ENCODE results near the gene NAA16.

The NAA16 gene

GRCh38 chr13:41302743-41303142, 8.3 kb upstream of the NAA16 start:
- DNase-seq (ENCODE audit: low spot score), result no peak
- no peak for FAIRE-seq

DNA sequence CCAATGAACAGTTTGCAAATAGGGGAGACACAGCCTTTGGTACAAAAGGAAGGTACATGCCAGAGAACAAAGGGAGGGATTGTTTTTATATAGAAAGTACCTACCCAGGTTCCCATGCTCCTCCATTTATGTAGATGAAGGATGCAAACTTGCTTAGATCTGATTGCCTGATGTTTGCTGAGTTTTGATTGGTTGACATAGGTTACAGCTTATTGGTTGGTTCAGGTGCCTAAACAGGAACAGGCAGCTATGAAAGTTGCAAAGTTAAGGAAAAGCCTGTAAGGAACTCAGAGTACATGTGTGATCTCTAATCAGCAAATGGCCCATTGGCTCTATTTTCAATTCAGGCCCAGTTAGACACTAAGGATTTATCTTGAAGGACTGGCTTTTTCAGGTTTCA, 6.5 kb upstream of the NAA16 start:
- DNase-seq (ENCODE audit: low spot score), result no peak
- no peak for FAIRE-seq

DNA sequence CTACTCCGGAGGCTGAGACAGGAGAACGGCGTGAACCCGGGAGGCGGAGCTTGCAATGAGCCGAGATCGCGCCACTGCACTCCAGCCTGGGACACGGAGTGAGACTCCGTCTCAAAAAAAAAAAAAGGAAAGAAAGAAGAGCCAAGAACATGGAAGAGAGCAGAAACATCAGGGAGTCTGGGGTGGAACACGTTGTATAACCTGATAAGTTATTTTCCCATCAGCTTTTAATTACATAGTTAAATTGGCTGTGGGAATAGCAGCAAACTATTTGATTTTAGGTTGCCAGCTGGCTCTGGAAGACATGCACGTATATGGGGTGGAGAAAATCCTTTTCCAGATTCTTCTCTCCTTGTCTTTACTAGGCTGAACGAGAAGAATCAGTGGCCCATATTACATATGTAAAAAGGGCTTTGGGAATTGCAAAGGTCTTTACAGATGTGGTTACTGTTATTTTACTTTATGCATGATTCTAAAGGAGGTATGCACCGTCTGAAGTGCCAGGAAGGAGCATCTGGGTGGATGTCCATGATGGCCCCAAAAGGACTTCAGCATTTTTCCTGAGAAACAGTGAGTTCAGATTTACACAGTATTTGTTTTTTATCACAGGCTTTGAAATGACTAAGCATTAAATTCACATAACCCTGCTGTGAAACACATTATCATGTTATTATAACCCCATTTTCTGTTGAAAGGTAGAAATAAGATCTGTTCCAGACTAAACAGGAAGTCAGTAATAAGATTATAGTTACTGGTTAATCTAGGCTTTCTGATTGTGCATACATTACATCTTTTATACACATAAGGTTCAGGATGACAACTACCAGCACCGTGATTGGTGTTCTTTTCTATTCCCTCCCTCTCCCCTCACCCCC, 4.6 kb upstream of the NAA16 start:
- no peak for FAIRE-seq
- DNase-seq (ENCODE audit: low spot score), result no peak

DNA sequence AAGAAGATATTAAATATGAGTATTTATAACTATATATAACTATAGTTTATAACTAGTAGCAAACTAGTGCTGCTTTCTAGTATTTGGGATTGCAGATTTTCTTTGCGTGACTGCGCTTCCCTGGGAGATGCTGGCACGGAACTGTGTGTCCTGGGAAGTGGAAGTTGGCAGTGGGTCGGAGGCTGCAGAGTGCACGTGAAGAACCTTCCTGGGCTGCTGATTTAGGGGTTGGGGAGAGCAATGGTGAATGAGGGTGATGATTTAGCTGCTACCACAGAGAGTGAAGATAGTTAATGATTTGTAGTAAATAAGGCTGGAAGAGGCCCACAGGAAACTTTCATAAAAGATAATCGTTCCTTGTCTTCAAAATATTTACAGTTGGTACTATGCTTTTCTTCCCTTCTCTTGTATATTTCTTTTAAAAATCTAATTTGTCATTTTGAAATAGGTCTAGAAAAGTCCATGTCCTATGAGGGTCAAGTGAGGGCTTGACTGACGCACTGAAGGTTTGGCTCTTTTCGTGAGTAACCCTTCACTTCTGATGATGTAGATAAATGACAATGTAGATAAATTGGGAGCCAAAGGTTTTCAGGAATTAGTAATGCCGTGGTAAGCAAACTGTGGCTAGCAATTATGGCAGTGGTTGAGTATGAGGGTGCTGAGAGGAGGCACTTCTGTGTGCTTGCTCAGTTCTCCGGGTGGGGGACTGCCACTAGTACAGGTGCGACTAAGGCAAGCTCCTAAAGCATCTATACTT, 3.0 kb upstream of the NAA16 start:
- DNase-seq (ENCODE audit: low spot score), result no peak
- no peak for FAIRE-seq

GRCh38 chr13:41311406-41312175, 524 bp downstream of the NAA16 start:
- DNase-seq (ENCODE audit: low spot score), result peak; percentile 15
- no peak for FAIRE-seq

DNA sequence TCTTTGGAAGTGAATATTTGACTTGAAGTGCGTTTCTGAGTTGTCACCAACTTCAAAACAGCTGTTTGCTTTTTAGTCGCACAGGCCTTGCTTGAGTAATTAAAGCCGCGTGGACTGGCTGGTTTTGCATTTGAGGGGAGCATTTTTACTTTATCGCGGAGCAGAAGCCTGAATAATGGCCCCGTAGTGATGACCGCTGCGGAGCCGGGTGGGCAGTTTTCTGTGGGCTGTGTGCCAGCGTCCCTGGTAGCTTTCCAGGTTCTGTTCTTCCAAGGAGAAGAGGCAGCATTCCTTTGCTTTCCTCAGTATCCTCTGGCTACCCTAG, 1.1 kb downstream of the NAA16 start:
- FAIRE-seq (no peak), DNase-seq (ENCODE audit: low spot score) (peak; percentile 16)

GRCh38 chr13:41313117-41313516, 2.0 kb downstream of the NAA16 start:
- no peak for FAIRE-seq

GRCh38 chr13:41313659-41314197, 2.7 kb downstream of the NAA16 start:
- DNase-seq (ENCODE audit: low spot score), result no peak
- no peak for FAIRE-seq

More at GRCh38 chr13:41313117-41313516, 2.0 kb downstream of the NAA16 start:
- DNase-seq (ENCODE audit: low spot score), result no peak

DNA sequence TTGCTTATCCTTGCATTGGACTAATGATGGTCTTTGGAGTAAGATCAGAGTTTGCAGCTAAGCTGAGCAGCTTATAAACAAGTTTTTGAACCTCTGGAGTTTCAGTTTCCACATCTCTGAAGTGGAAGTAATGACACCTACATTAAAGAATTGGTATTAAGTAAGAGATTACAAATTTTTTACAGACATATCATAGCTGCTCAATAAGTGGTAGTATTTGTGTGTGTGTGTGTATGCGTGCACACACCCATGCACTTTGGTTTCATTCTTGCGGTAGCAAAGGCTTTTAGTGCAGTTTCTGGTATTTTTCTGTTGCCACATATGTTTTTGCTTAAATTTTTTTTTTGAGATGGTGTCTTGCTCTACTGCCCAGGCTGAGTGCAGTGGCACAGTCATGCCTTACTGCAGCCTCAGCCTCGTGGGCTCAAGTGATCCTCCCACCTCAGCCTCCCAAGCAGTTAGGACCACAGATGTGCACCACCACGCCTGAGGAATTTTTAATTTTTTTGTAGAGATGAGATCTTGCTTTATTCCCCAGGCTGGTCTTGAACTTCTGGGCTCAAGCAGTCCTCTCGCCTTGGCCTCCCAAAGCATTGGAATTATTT, 4.5 kb downstream of the NAA16 start:
- no peak for FAIRE-seq
- DNase-seq (ENCODE audit: low spot score), result no peak

DNA sequence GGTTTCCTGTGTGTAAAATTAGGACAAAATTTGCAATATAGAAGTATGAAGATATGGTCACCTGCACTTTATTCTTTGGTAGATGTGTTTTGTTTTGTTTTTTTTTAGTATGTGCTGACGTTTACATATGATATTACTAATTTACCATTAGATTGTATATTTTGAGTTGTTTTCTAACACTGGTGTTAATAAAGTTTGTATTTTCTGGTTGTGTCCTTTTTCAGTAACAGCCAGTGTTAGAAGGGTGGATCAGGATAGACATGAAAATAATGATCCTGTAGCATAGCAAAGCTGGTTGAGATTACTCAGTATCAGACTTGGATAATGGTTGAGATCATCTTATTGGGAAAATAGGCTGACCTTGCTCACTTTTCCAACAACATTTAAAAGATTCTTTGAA, 6.2 kb downstream of the NAA16 start:
- DNase-seq (ENCODE audit: low spot score) (no peak), FAIRE-seq (no peak)

DNA sequence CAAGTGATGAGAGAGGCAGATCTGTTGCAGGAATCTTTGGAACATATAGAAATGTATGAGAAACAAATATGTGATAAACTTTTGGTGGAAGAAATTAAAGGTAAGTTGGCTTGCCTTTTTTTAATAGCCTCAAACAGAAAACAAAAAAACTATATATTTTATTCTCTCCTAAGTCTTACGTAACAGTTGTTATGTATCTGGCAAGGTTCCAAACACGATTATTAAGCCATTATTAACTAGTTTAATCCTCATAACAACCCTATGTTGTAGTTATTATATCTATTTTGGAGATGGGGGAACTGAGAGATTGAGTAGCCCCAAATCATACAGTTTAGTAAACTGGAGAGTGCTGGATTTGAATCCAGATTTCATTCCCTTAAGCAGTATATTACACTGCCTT, 14.7 kb downstream of the NAA16 start:
- DNase-seq (ENCODE audit: low spot score), result no peak
- no peak for FAIRE-seq

- FAIRE-seq (no peak), DNase-seq (ENCODE audit: low spot score) (no peak)
Measured at GRCh38 chr13:41326661-41327060, 15.6 kb downstream of the NAA16 start.

DNA sequence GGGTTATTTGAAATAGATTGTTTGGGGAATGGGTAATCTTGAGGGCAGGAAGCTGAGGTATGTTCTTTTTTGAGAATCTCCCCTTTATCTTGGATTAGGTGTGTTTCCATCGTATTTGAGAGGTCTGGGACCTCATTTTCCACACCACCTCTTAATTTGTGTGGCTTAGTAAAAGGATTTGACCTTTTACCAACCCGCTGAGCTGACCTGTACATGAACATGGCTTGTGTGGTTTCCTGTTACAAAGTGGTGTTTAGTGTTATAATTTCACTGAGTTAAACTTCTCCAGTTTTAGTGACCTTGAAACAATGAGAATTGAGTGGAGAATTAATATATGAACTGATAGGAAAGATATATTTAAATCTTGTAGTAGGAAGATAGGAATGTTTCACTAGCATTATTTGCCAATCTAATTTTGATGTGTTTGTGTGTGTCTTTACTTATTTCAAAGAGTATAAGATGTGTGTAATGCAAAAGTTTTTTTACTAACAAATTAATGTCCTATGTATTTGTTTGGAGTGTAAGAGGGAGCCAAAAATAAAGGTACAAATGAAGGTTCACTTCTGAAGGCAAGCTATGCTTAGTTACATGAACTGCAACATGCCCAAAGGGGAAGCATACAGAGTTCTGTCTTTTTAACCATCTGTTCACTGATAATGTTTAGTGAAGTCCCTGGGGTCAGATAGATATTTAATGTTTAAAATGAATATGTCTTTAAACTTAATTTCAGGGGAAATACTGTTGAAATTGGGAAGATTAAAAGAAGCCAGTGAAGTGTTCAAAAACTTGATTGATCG, 17.1 kb downstream of the NAA16 start:
- FAIRE-seq (no peak), DNase-seq (ENCODE audit: low spot score) (no peak)

GRCh38 chr13:41332829-41333228, 21.8 kb downstream of the NAA16 start:
- DNase-seq (ENCODE audit: low spot score) (no peak), FAIRE-seq (no peak)

GRCh38 chr13:41334810-41335209, 23.7 kb downstream of the NAA16 start:
- no peak for DNase-seq (ENCODE audit: low spot score)
- FAIRE-seq, result no peak

- FAIRE-seq (no peak), DNase-seq (ENCODE audit: low spot score) (no peak)
Measured at GRCh38 chr13:41344358-41344757, 33.3 kb downstream of the NAA16 start.

GRCh38 chr13:41345165-41345913, 34.3 kb downstream of the NAA16 start:
- FAIRE-seq, result no peak
- DNase-seq (ENCODE audit: low spot score), result no peak

GRCh38 chr13:41345914-41346589, 35.0 kb downstream of the NAA16 start:
- no peak for FAIRE-seq
- no peak for DNase-seq (ENCODE audit: low spot score)

All from urothelium cell line (cell line).